Ovary (tissue), 9 donors: Measurements from ENCODE around the gene CLCNKB. TPM values are rescaled to one million over a fixed set of nuclear protein-coding genes. Genes with fewer than 3 reads are reported as not detected.

Source experiments
- DNase-seq, 5 donors: peaks; one replicate each; pipeline ENCODE4 v3.0.0-alpha.2; 2019 to 2020
- H3K27ac ChIP-seq, 2 donors: fragments of 200-600 bp; one replicate each; pipeline versions ENCODE4 v1.5.1 to v1.8.0; 2019 to 2022
- H3K27me3 ChIP-seq: fragments of 200-600 bp; one replicate; pipeline ENCODE4 v1.8.0; 2022
- H3K36me3 ChIP-seq: fragments of 200-600 bp; sonication (generic); one replicate; pipeline ENCODE4 v1.5.1; 2019
- H3K4me1 ChIP-seq: one replicate; pipeline ENCODE4 v1.8.1; 2013; ENCODE audit warnings: mild to moderate bottlenecking, moderate library complexity; ENCODE audit not compliant: insufficient read depth
- H3K4me3 ChIP-seq: fragments of 200-600 bp; sonication (generic); one replicate; pipeline ENCODE4 v1.5.1; 2017
- H3K9me3 ChIP-seq, 2 donors: fragments of 200-600 bp in 1 of 2; sonication (generic) in 1 of 2; one replicate each; pipeline versions ENCODE4 v1.5.1 to v1.8.1; 2013 to 2019; ENCODE audit warnings: mild to moderate bottlenecking in 1 of 2, moderate library complexity in 1 of 2
- CTCF ChIP-seq, 3 donors: fragments of 450-650 bp in 2 of 3; fragments of 200-600 bp in 1 of 3; IDR thresholded peaks; one replicate each; pipeline versions ENCODE4 v1.5.1 to v1.8.0; 2016 to 2022; ENCODE audit warnings: antibody characterized with exemption in 3 of 3, mild to moderate bottlenecking in 1 of 3
- EP300 ChIP-seq: sonication (generic); formaldehyde crosslinking; IDR thresholded peaks from one replicate; pipeline ENCODE4 v1.6.1; 2017; ENCODE audit warnings: antibody characterized with exemption
- POLR2A ChIP-seq: fragments of 450-650 bp; IDR thresholded peaks from one replicate; pipeline ENCODE4 v1.6.1; 2017; ENCODE audit warnings: antibody characterized with exemption, mild to moderate bottlenecking, moderate library complexity
- WGBS, 3 donors: extraction: QIAGEN DNeasy Blood & Tissue Kit in 1 of 3; methylation state at CpG; one replicate each; pipeline versions ENCODE4 v1.1.5 to v1.1.7; 2013 to 2017; 5-methylcytosine and 5-hydroxymethylcytosine counted together
- intact Hi-C, 4 donors: fragments of 100-400 bp; cut with DNase I; formaldehyde crosslinking; loops; one replicate each; pipeline versions ENCODE4 v1.11.0 to v1.15.1; 2022 to 2023
- polyA plus RNA-seq, 2 donors: library from polyadenylated mRNA; stranded (reverse); fragments of 200-250 nt in 1 of 2; fragments of 350-450 nt in 1 of 2; fragmentation: Illumina TruSeq in 1 of 2; extraction: RNeasy Lipid Tissue Mini Kit (QIAGEN cat#74804) in 1 of 2; gene quantifications; one replicate each; pipeline ENCODE4 v1.2.3, GENCODE V29; 2013 to 2014
- total RNA-seq, 7 donors: library from RNA; depleted of rRNA in 2 of 7; stranded (reverse); fragments of >200 nt in 2 of 7; fragmentation: NEBNext Ultra II Directional in 3 of 7; extraction: Animal tissue kit (Norgen Biotek cat#: 25700) in 3 of 7; gene quantifications; one replicate each; pipeline versions ENCODE4 v1.1.0 to v1.2.4, GENCODE V29; 2016 to 2023
- donor health status: DM: no; HTN: no; CAD: no; lungs with moderate emphysema.
- donor health status: DM: no; HTN: no; CAD: no.
- donor health status: Bipolar disorder and iron deficiency.
- donor health status: DM: yes; HTN: yes; CAD: no.
- donor health status: DM: no; HTN: no; CAD: no.
- donor health status: DM: yes; HTN: yes; CAD: no.

The CLCNKB gene
- total and polyA plus RNA-seq, 9 donors, result 0.18 to 8.2 (median 1.3) TPM; not detected in 1

GRCh38 chr1:16076031-16076864, 32.7 kb downstream of the CLCNKB start:
- no peaks in the 10 kb centered on the region for H3K9me3 ChIP-seq
- 76 to 86% (median 79%) methylated on average over 14 of the region's 14 CpGs for WGBS, 3 donors
- TF ChIP-seq POLR2A (no peak), EP300 (no peak), CTCF (IDR thresholded peaks at IDR 0.05) (no peak)
- no peaks in the 10 kb centered on the region for H3K36me3 ChIP-seq
- DNase-seq, result peak in 3 of 5 donors; percentile 52 to 61 (median 59)
- no peaks in the 10 kb centered on the region for H3K27me3 ChIP-seq
- no peak overlapping the region for H3K27ac ChIP-seq
- H3K4me3 ChIP-seq, result no peak overlapping the region
- intact Hi-C loops, result loop anchor here in 1 of 4 donors (5.0 to 10.0 kb wide), 2 partner anchors 171 to 279 kb away; partner anchors contain the start of gene FBXO42
- peaks cover 1% of the 10 kb centered on the region for H3K4me1 ChIP-seq

GRCh38 chr1:16076865-16077238, 33.3 kb downstream of the CLCNKB start:
- Histone ChIP-seq H3K9me3 (no peaks in the 10 kb centered on the region), H3K4me1 (peaks cover 1% of the 10 kb centered on the region), H3K4me3 (no peak overlapping the region), H3K27ac (no peak overlapping the region), H3K27me3 (no peaks in the 10 kb centered on the region), H3K36me3 (no peaks in the 10 kb centered on the region)
- 76 to 83% (median 82%) methylated on average over 11 of the region's 11 CpGs for WGBS, 3 donors
- TF ChIP-seq POLR2A, result no peak
- no peak for TF ChIP-seq EP300
- TF ChIP-seq CTCF (IDR thresholded peaks at IDR 0.05), result no peak
- peak in 2 of 5 donors; percentile 17 to 27 for DNase-seq
- intact Hi-C loops, result loop anchor here in 1 of 4 donors (5.0 to 10.0 kb wide), 2 partner anchors 170 to 278 kb away; partner anchors contain the start of gene FBXO42

- Histone ChIP-seq H3K36me3 (no peaks in the 10 kb centered on the region), H3K27me3 (no peaks in the 10 kb centered on the region), H3K4me1 (peaks cover 1% of the 10 kb centered on the region), H3K4me3 (no peak overlapping the region), H3K27ac (no peak overlapping the region), H3K9me3 (no peaks in the 10 kb centered on the region)
- intact Hi-C loops, result loop anchor here in 3 of 4 donors (2.0 to 10.0 kb wide), 4 partner anchors 111 to 277 kb away; partner anchors contain the start of gene FBXO42 (in 1 of the 3)
- TF ChIP-seq CTCF (IDR thresholded peaks at IDR 0.05) (no peak), POLR2A (no peak), EP300 (no peak)
- 85 to 87% (median 85%) methylated on average over 12 of the region's 12 CpGs for WGBS, 3 donors
- peak in 1 of 5 donors; percentile 21 for DNase-seq
These were observed 34.0 kb downstream of the CLCNKB start for GRCh38 chr1:16077406-16078245.

- TF ChIP-seq CTCF (IDR thresholded peaks at IDR 0.05), result peak; percentile 86 to 98 (median 97)
- TF ChIP-seq POLR2A, result peak; percentile 14
- TF ChIP-seq EP300, result no peak
- Histone ChIP-seq H3K36me3 (no peaks in the 10 kb centered on the region), H3K9me3 (no peaks in the 10 kb centered on the region), H3K4me3 (no peak overlapping the region), H3K4me1 (peaks cover 1% of the 10 kb centered on the region), H3K27ac (no peak overlapping the region), H3K27me3 (no peaks in the 10 kb centered on the region)
- peak; percentile 76 to 89 (median 87) for DNase-seq
- intact Hi-C loops, result loop anchor here in 3 of 4 donors (1.0 to 10.0 kb wide), 5 partner anchors 109 to 276 kb away; partner anchors contain the start of gene FBXO42 (in 1 of the 3)
- WGBS, 3 donors, result 34 to 39% (median 37%) methylated on average over 10 of the region's 10 CpGs
These were observed 35.5 kb downstream of the CLCNKB start for GRCh38 chr1:16078925-16079656.
